GM15510 (cell line): ENCODE data around the gene EMX2.

Experiments used
- POLR2A ChIP-seq: IDR thresholded peaks from 3 replicates; pipeline ENCODE4 v1.6.1; 2011; ENCODE audit warnings: borderline replicate concordance; ENCODE audit not compliant: insufficient read length; ENCODE audit errors: extremely low read depth

Gene EMX2

GRCh38 chr10:117546581-117547015 lies 4.1 kb downstream of the EMX2 start:
- TF ChIP-seq POLR2A = no peak

- TF ChIP-seq POLR2A = no peak
These were observed 4.6 kb downstream of the EMX2 start for GRCh38 chr10:117547016-117547715.

- TF ChIP-seq POLR2A = no peak
These were observed 5.4 kb downstream of the EMX2 start for GRCh38 chr10:117547716-117548668.

- TF ChIP-seq POLR2A = no peak
These were observed 6.6 kb downstream of the EMX2 start for GRCh38 chr10:117549100-117549585.

GRCh38 chr10:117550076-117550475 lies 7.5 kb downstream of the EMX2 start:
- TF ChIP-seq POLR2A = no peak

- no peak for TF ChIP-seq POLR2A
These were observed 8.2 kb downstream of the EMX2 start for GRCh38 chr10:117550599-117551329.

- TF ChIP-seq POLR2A = no peak
These were observed 9.0 kb downstream of the EMX2 start for GRCh38 chr10:117551330-117552155.

- no peak for TF ChIP-seq POLR2A
These were observed 9.6 kb downstream of the EMX2 start for GRCh38 chr10:117552156-117552631.

- TF ChIP-seq POLR2A = no peak
These were observed 10.2 kb downstream of the EMX2 start for GRCh38 chr10:117552701-117553141.

GRCh38 chr10:117553142-117553814 lies 10.7 kb downstream of the EMX2 start:
- no peak for TF ChIP-seq POLR2A

GRCh38 chr10:117553815-117554172 lies 11.2 kb downstream of the EMX2 start:
- TF ChIP-seq POLR2A = no peak

- TF ChIP-seq POLR2A = no peak
These were observed 11.8 kb downstream of the EMX2 start for GRCh38 chr10:117554241-117554814.

- TF ChIP-seq POLR2A = no peak
These were observed 12.5 kb downstream of the EMX2 start for GRCh38 chr10:117555017-117555416.

GRCh38 chr10:117555863-117556262 lies 13.3 kb downstream of the EMX2 start:
- TF ChIP-seq POLR2A = no peak

GRCh38 chr10:117556356-117556755 lies 13.8 kb downstream of the EMX2 start:
- no peak for TF ChIP-seq POLR2A
